GM12878 (cell line): ENCODE data around the gene AKAP13. TPM values are rescaled to one million over a fixed set of nuclear protein-coding genes. Genes with fewer than 3 reads are reported as not detected.

Experiments used
- ATAC-seq: fragments of 200-7000 bp; cut with Tn5 transposase; 3 replicates; pipeline ENCODE4 v1.9.1; 2020; ENCODE audit warnings: mild to moderate bottlenecking, moderate library complexity
- BruUV-seq: library from RNA; stranded (reverse); fragments of 400-500 nt; replicated peaks from 2 replicates; lab custom pipeline; 2021; lab: Mats Ljungman, UMichigan
- CTCF ChIA-PET: fragments of 300-600 bp; sonication (Branson Sonifier 250); formaldehyde crosslinking; extraction: SDS; loops from one replicate; lab custom pipeline; 2021; ENCODE audit warnings: inconsistent platforms; lab: Yijun Ruan, JAX
- POLR2A ChIA-PET: fragments of 350-600 bp; formaldehyde crosslinking; extraction: SDS; loops from one replicate; lab custom pipeline; 2021; ENCODE audit warnings: inconsistent platforms; lab: Charles Lee
- RAD21 ChIA-PET: fragments of 300-600 bp; sonication (Branson Sonifier 250); formaldehyde crosslinking; loops from one replicate; lab custom pipeline; 2023; ENCODE audit warnings: antibody characterized with exemption; ENCODE audit not compliant: unreplicated experiment; lab: Charles Lee
- SMC1A ChIA-PET: fragments of 300-600 bp; sonication (Branson Sonifier 250); formaldehyde crosslinking; loops from one replicate; lab custom pipeline; 2023; ENCODE audit not compliant: unreplicated experiment, uncharacterized antibody; lab: Charles Lee
- DNase-seq: peaks from one replicate; pipeline ENCODE4 v3.0.0-alpha.2; 2011; ENCODE audit warnings: low read depth, low spot score
- FAIRE-seq: peaks from 3 replicates; lab custom pipeline; 2011; peaks lifted over from hg19 to GRCh38; lab: Jason Lieb, UNC
- H2AFZ ChIP-seq: 2 replicates; pipeline ENCODE4 v1.6.0; 2011; ENCODE audit warnings: low read depth, low read length, control low read depth; ENCODE audit not compliant: control insufficient read depth
- H3K27ac ChIP-seq: 2 replicates; pipeline ENCODE4 v1.5.1; 2011; ENCODE audit warnings: control low read depth; ENCODE audit not compliant: control insufficient read depth, insufficient read depth
- H3K27me3 ChIP-seq, 2 experiments: replicated peaks in 1 of 2; 2 replicates each; pipeline versions ENCODE4 v1.6.0 to v1.6.1; 2011; ENCODE audit warnings: low read length in 1 of 2; ENCODE audit not compliant: control insufficient read depth in 2 of 2, insufficient read depth in 2 of 2
- H3K36me3 ChIP-seq, 2 experiments: 2 replicates each; pipeline ENCODE4 v1.5.1; 2011; ENCODE audit warnings: low read length in 1 of 2; ENCODE audit not compliant: control insufficient read depth in 2 of 2, insufficient read depth in 2 of 2
- H3K4me1 ChIP-seq: 2 replicates; pipeline ENCODE4 v1.6.1; 2011; ENCODE audit warnings: mild to moderate bottlenecking, low read length, moderate library complexity, mixed read lengths; ENCODE audit not compliant: control insufficient read depth, insufficient read depth
- H3K4me2 ChIP-seq: 2 replicates; pipeline ENCODE4 v1.6.0; 2011; ENCODE audit warnings: control low read depth; ENCODE audit not compliant: control insufficient read depth, insufficient read depth
- H3K4me3 ChIP-seq: fragments of 200-600 bp; sonication (generic); 2 replicates; pipeline ENCODE4 v1.5.1; 2016
- H3K79me2 ChIP-seq: 2 replicates; pipeline ENCODE4 v1.6.0; 2011; ENCODE audit warnings: low read length; ENCODE audit not compliant: control insufficient read depth, insufficient read depth
- H3K9ac ChIP-seq: 2 replicates; pipeline ENCODE4 v1.8.0; 2011; ENCODE audit warnings: low read length, control low read depth, mixed read lengths; ENCODE audit not compliant: control insufficient read depth, insufficient read depth
- H3K9me3 ChIP-seq: replicated peaks from 3 replicates; pipeline ENCODE4 v1.5.1; 2011; ENCODE audit warnings: mild to moderate bottlenecking, low read length; ENCODE audit not compliant: control insufficient read depth, insufficient read depth
- H4K20me1 ChIP-seq: 2 replicates; pipeline ENCODE4 v1.6.0; 2011; ENCODE audit not compliant: control insufficient read depth, insufficient read depth
- CBX5 ChIP-seq: sonication (generic); IDR thresholded peaks from 2 replicates; pipeline ENCODE4 v1.6.1; 2016; ENCODE audit warnings: low read depth, moderate library complexity, mild to moderate bottlenecking, inconsistent platforms
- ETV6 ChIP-seq, 2 experiments: fragments of 450-650 bp in 1 of 2; IDR thresholded peaks in 1 of 2; conservative IDR thresholded peaks in 1 of 2; 2 replicates each; pipeline ENCODE4 v1.6.1; 2014; ENCODE audit warnings: antibody characterized with exemption in 1 of 2, borderline replicate concordance in 1 of 2, low read depth in 1 of 2, mild to moderate bottlenecking in 1 of 2, moderate library complexity in 1 of 2
- EZH2 ChIP-seq: IDR thresholded peaks from 2 replicates; pipeline ENCODE4 v1.6.1; 2012; ENCODE audit warnings: low read depth, mild to moderate bottlenecking, control low read depth, inconsistent platforms, low read length, borderline replicate concordance; ENCODE audit not compliant: control insufficient read depth
- NR2C2 ChIP-seq: IDR thresholded peaks from 2 replicates; pipeline ENCODE4 v1.6.1; 2011; ENCODE audit warnings: borderline replicate concordance, low read depth; ENCODE audit not compliant: control insufficient read depth, insufficient read length
- PML ChIP-seq: IDR thresholded peaks from 2 replicates; pipeline ENCODE4 v1.6.1; 2012; ENCODE audit warnings: low read length, inconsistent platforms
- RAD51 ChIP-seq: fragments of 450-650 bp; IDR thresholded peaks from 2 replicates; pipeline ENCODE4 v1.6.1; 2016; ENCODE audit warnings: moderate library complexity, mild to moderate bottlenecking, inconsistent platforms
- RUNX3 ChIP-seq: IDR thresholded peaks from 2 replicates; pipeline ENCODE4 v1.6.1; 2012; ENCODE audit warnings: low read length, inconsistent platforms
- SMAD1 ChIP-seq: fragments of 450-650 bp; IDR thresholded peaks from 2 replicates; pipeline ENCODE4 v1.6.1; 2018; ENCODE audit warnings: mild to moderate bottlenecking, low read depth; ENCODE audit not compliant: partially characterized antibody
- SMAD5 ChIP-seq: IDR thresholded peaks from 2 replicates; pipeline ENCODE4 v1.6.1; 2016; ENCODE audit warnings: antibody characterized with exemption, low read depth
- SMC3 ChIP-seq: IDR thresholded peaks from 2 replicates; pipeline ENCODE4 v1.6.1; 2011; ENCODE audit warnings: low read length, improper control_type of control experiment, borderline replicate concordance
- YY1 ChIP-seq: IDR thresholded peaks from 2 replicates; pipeline ENCODE4 v1.6.1; 2011; ENCODE audit warnings: low read depth, mild to moderate bottlenecking, low read length
- ZNF217 ChIP-seq: fragments of 450-650 bp; IDR thresholded peaks from 2 replicates; pipeline ENCODE4 v1.6.1; 2017; ENCODE audit warnings: antibody characterized with exemption, mild to moderate bottlenecking
- WGBS: methylation state at CpG from one replicate; pipeline ENCODE4 v1.1.6; 2016; ENCODE audit warnings: low lambda C conversion rate; ENCODE audit not compliant: insufficient replicate concordance, insufficient coverage; ENCODE audit errors: missing lambda C conversion rate; 5-methylcytosine and 5-hydroxymethylcytosine counted together
- in situ Hi-C: fragments of 300-500 bp; cut with MboI; formaldehyde crosslinking; loops from 9 replicates; pipeline ENCODE4 v1.14.3; 2018; ENCODE audit warnings: mixed read lengths
- intact Hi-C: fragments of 100-400 bp; cut with micrococcal nuclease; formaldehyde crosslinking; loops from one replicate; pipeline ENCODE4 v1.14.2; 2022; ENCODE audit not compliant: unreplicated experiment
- polyA plus RNA-seq, 11 experiments: library from polyadenylated mRNA; depleted of rRNA in 4 of 11; unstranded in 6 of 11; stranded (reverse) in 5 of 11; fragments of >200 nt; fragmentation: Nextera tagmentation in 4 of 11; fragmentation: Illumina TruSeq in 1 of 11; extraction: Ambion mirVana in 4 of 11; extraction: Trizol in 1 of 11; gene quantifications; 1 replicate in 1 of 11; 2 replicates in 10 of 11; pipeline versions ENCODE4 v1.2.1 to v1.2.3, GENCODE V29; 2011 to 2016; ENCODE audit warnings: inconsistent platforms in 2 of 11, missing spikeins in 2 of 11, low read depth in 1 of 11
- total RNA-seq, 4 experiments: library from RNA; depleted of rRNA in 3 of 4; stranded (reverse); fragments of >200 nt in 3 of 4; fragmentation: Illumina TruSeq in 1 of 4; extraction: Trizol in 1 of 4; gene quantifications; 2 replicates each; pipeline versions ENCODE4 v1.2.1 to v1.2.3, GENCODE V29; 2013 to 2021
- TF ChIP-seq, protein P1 (sequence below): fragments of 450-650 bp; IDR thresholded peaks from 2 replicates; pipeline ENCODE4 v1.6.1; 2017; ENCODE audit warnings: antibody characterized with exemption, mild to moderate bottlenecking, moderate library complexity
- TF ChIP-seq, protein P2 (sequence below): fragments of 450-650 bp; IDR thresholded peaks from 2 replicates; pipeline ENCODE4 v1.6.1; 2016; ENCODE audit warnings: mild to moderate bottlenecking
- TF ChIP-seq, protein P3 (sequence below): IDR thresholded peaks from 2 replicates; pipeline ENCODE4 v1.6.1; 2011; ENCODE audit warnings: low read depth, mild to moderate bottlenecking, low read length, moderate library complexity, borderline replicate concordance; ENCODE audit errors: extremely low read depth
- TF ChIP-seq, protein P4 (sequence below): fragments of 150-350 bp; IDR thresholded peaks from 2 replicates; pipeline ENCODE4 v1.6.1; 2014; ENCODE audit warnings: mild to moderate bottlenecking, low read depth, low read length

Gene AKAP13
- total and polyA plus RNA-seq, 10 of the 15 experiments (the other 5 are each of a cell fraction or from before 2014, with no cell fraction given): 14.4 to 74.9 (median 55.1) TPM

DNA sequence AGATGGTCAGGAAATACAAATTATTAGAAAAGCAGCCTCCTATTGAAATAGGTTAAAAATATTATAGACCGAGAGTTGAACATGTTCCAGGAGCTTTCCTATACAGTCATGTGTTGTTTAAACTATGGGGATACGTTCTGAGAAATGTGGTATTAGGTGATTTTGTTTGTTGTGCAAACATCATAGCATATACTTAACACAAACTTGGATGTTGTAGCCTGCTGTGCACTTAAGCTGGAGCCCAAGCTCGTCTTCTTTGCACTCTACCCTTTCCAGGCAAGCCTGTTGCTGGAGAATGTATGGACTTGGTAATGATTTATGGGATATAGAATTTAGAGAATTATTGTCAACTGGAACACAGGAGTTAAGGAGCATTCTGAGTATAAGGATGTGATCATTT is 140.2 kb downstream of the AKAP13 start:
- H3K4me1 ChIP-seq: peaks cover 4% of the 10 kb centered on the region; the same call in 1 of the 2 replicates
- no TSS peak for BruUV-seq
- CTCF ChIA-PET: no interaction called here
- H3K27ac ChIP-seq: no peak overlapping the region
- 49% methylated on average over 3 of the region's 3 CpGs for WGBS
- H3K79me2 ChIP-seq: no peaks in the 10 kb centered on the region; the same call in 1 of the 2 replicates
- FAIRE-seq: no peak
- SMC1A ChIA-PET: interaction anchor here (1.9 kb wide), 1 partner anchor 23 kb away, joined by 5 read pairs; no protein-coding TSS in a partner anchor
- no peaks in the 10 kb centered on the region for H3K9me3 ChIP-seq
- no peak overlapping the region for H3K4me2 ChIP-seq
- no peak for ATAC-seq
- POLR2A ChIA-PET: no interaction called here
- no peak overlapping the region for H2AFZ ChIP-seq
- in situ Hi-C loops (no loop called here), intact Hi-C loops (no loop called here)
- no peak for DNase-seq
- no peaks in the 10 kb centered on the region for H3K27me3 ChIP-seq
- H3K4me3 ChIP-seq: no peak overlapping the region
- H3K36me3 ChIP-seq: peaks cover 1 to 10% of the 10 kb centered on the region in 2 experiments; a peak in 3 of 4 replicates
- no peaks in the 10 kb centered on the region; the same call in 1 of the 2 replicates for H4K20me1 ChIP-seq
- RAD21 ChIA-PET: no interaction called here
- no peak overlapping the region for H3K9ac ChIP-seq
- TF ChIP-seq CBX5: no peak
- TF ChIP-seq, protein P1, sequence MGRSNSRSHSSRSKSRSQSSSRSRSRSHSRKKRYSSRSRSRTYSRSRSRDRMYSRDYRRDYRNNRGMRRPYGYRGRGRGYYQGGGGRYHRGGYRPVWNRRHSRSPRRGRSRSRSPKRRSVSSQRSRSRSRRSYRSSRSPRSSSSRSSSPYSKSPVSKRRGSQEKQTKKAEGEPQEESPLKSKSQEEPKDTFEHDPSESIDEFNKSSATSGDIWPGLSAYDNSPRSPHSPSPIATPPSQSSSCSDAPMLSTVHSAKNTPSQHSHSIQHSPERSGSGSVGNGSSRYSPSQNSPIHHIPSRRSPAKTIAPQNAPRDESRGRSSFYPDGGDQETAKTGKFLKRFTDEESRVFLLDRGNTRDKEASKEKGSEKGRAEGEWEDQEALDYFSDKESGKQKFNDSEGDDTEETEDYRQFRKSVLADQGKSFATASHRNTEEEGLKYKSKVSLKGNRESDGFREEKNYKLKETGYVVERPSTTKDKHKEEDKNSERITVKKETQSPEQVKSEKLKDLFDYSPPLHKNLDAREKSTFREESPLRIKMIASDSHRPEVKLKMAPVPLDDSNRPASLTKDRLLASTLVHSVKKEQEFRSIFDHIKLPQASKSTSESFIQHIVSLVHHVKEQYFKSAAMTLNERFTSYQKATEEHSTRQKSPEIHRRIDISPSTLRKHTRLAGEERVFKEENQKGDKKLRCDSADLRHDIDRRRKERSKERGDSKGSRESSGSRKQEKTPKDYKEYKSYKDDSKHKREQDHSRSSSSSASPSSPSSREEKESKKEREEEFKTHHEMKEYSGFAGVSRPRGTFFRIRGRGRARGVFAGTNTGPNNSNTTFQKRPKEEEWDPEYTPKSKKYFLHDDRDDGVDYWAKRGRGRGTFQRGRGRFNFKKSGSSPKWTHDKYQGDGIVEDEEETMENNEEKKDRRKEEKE: no peak
- TF ChIP-seq SMC3: no peak
- no peak for TF ChIP-seq YY1
- TF ChIP-seq ETV6 (conservative IDR thresholded peaks at IDR 0.05 in 1 of 2, IDR thresholded peaks at IDR 0.05 in 1 of 2; ENCODE audit: borderline replicate concordance in 1 of 2, low read depth in 1 of 2): no peak
- no peak for TF ChIP-seq NR2C2
- TF ChIP-seq, protein P2, sequence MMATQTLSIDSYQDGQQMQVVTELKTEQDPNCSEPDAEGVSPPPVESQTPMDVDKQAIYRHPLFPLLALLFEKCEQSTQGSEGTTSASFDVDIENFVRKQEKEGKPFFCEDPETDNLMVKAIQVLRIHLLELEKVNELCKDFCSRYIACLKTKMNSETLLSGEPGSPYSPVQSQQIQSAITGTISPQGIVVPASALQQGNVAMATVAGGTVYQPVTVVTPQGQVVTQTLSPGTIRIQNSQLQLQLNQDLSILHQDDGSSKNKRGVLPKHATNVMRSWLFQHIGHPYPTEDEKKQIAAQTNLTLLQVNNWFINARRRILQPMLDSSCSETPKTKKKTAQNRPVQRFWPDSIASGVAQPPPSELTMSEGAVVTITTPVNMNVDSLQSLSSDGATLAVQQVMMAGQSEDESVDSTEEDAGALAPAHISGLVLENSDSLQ: no peak
- no peak for TF ChIP-seq SMAD1
- TF ChIP-seq RAD51: no peak
- no peak for TF ChIP-seq PML
- TF ChIP-seq SMAD5: no peak
- TF ChIP-seq, protein P3, sequence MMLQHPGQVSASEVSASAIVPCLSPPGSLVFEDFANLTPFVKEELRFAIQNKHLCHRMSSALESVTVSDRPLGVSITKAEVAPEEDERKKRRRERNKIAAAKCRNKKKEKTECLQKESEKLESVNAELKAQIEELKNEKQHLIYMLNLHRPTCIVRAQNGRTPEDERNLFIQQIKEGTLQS: no peak
- no peak for TF ChIP-seq ZNF217
- no peak for TF ChIP-seq EZH2
- TF ChIP-seq, protein P4, sequence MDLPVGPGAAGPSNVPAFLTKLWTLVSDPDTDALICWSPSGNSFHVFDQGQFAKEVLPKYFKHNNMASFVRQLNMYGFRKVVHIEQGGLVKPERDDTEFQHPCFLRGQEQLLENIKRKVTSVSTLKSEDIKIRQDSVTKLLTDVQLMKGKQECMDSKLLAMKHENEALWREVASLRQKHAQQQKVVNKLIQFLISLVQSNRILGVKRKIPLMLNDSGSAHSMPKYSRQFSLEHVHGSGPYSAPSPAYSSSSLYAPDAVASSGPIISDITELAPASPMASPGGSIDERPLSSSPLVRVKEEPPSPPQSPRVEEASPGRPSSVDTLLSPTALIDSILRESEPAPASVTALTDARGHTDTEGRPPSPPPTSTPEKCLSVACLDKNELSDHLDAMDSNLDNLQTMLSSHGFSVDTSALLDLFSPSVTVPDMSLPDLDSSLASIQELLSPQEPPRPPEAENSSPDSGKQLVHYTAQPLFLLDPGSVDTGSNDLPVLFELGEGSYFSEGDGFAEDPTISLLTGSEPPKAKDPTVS: no peak
- no peak for TF ChIP-seq RUNX3
